CD4-positive, alpha-beta T cell treated with Interleukin-17A for 1 hour (primary cell): ENCODE data around the gene DNAJB8.

Experiments used
- DNase-seq: peaks from one replicate; pipeline ENCODE4 v3.0.0-alpha.2; 2020

Gene DNAJB8

DNA sequence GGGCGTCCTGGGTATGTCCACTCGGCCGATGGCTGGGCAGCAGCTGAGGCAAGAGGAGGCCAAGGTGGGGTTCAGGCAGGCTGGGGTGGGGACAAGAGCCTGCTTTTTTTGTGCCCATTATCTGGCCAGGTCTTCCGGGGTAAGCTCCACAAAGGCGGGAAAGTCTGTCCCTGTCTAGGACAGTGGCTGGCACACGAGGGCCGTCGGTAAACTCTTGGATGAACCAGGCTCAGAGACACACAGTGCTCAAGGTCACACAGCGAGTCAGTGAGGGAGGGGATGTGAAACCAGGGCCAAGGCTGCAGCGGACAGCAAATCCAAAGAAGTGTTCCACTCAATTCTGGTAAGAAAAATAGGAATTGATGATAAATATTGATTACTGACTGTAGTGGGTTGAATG is 2.9 kb downstream of the DNAJB8 start:
- no peak for DNase-seq

DNA sequence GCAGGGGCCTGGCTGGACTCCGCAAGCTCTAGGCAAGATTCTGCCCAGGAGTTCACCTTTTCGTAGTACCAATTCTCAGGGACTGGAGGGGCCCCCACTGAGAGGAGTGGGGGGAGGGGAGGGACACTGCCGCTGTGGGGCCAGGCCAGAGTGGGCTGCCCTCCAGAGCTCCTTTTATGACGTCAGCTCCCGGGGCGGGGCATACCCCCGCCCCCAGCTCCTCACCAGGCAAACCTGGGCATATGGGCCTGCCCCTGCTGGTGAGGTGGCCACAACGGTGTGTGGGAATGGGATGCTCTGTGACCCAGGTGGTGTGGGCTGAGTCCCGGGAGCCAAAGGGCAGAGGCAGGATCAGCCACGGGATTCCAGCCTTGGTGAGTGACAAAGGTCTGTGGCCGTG is 3.3 kb downstream of the DNAJB8 start:
- no peak for DNase-seq

DNA sequence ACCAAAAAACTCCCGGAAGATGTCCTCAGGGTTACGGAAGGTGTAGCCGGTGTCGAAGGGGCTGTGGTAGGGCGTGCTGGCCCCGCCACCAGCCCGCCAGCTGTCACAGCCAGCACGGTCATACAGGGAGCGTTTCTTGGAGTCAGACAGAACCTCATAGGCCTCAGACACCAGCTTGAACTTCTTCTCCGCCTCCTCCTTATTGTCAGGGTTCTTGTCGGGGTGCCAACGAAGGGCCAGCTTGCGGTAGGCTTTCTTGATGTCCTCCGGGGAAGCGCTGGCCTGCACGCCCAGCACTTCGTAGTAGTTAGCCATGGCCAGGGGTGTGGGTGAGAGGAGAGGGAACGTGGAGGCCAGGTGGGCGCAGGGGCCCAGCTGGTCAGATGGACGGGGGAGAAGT is 3.8 kb downstream of the DNAJB8 start:
- DNase-seq = no peak

DNA sequence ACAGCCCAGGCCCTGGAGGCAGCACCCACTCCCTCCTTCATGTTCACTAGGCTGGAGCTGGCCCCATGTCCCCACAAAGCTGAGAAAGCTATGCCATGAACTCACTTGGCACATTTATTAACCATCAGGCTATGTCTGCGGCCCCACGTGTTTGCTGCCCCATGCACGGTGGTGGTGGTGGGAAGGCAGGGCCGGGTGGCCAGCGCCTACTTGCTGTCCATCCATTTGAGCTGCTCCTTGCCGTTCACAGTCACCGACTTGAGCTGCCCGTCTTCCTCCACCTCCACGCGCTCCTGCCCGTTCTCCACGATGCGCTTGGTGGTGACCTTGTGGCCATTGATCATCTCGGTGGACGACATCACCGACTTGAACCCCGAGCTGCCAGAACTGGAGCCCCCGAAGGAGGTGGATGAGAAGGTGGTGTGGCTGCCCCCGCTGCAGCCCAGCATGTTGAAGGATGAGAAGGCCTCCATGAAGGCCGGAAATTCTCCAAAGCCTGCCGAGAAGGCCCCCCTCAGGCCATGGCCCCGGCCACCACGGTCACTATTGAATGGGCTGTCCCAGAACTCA is 4.3 kb downstream of the DNAJB8 start:
- DNase-seq = no peak

DNA sequence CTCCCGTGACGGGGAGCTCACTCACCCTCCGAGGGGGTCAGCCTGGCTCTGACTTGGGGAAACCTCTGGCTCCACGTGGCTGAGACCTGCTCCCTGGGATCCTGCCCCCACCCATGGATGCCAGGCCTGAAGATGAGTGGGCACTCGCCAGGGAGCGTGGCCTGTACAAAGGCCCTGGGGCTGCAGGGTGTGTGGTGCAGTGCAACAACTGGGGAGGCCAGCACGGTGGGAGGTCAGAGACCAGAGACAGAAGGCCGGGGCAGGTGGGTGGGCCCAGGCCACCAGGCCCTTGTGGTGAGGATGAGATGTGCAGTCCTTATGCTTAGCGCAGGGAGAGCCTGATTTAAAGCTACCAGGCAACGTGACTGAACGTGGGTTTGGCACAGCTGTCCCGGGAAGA is 5.0 kb downstream of the DNAJB8 start:
- no peak for DNase-seq

DNA sequence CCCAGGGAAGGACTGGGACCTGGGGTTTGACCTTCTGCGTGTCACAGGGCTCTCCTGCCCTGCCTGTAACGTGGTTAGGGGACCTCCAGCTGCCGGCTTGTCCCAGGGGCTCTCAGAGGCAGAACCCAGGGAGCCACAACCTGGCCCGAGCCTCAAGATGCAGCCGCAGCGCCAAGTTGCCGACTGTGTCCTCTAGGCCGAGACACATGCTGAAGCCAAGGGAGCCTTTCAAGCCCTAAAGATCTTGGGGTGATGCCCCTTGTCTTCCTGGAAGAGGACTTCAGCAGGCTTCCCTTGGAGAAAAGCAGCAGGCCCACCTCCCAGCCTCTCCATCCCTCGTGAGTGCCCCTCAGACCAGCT is 7.2 kb downstream of the DNAJB8 start:
- no peak for DNase-seq

DNA sequence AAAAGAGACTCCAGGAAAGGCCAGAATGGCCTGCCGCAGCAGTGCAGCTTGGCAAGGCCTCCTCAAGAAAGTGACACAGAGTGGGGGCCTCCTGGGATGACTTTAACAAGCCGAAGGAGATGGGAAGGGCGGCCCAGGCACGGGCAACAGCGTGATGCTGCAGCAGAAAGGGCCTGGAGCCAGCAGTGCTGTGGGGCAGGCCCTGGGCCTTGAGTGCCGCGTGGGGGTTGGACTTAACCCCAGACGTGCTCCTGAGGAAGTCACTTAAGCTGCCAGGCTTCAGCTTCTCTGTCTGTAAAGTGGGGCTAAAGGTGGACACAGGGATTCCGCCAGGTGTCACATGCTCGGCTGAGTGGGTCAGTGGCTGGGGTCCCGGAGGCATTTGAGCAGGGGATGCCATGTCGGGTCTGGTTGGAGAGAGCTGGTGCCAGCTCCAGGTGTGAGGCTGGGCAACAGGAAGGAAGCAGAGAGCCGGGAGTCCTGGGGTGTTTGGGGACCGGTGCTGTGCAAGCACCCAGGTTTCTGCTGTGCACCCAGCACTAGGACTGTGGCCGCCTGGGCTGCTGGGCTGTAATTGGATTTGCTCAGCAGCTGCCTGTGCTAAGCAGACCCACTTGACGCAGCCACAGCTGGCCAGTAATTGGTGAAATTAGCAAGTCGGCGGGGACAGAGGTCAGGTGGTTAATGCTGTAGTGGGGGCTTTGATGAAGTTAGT is 7.8 kb downstream of the DNAJB8 start:
- no peak for DNase-seq

DNA sequence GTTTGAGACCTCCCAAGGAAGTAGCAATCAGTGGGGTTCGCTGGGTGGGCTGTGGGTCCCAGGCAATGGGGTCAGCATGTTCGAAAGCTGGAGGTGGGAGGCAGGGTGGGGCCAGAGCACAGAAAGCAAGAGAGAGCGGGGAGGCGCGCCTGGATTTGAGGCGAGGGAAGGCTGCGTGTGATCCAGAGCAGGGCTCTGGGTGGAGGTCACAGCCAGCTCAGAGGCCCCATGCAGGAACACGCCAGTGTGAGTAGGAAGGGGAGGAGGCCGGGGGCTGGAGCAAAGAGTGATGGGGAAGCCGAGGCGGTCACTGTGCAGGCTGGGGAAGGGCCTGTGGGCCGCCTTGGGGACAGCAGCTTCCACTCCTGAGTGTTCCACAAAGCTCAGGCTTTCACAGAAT is 8.8 kb downstream of the DNAJB8 start:
- no peak for DNase-seq

DNA sequence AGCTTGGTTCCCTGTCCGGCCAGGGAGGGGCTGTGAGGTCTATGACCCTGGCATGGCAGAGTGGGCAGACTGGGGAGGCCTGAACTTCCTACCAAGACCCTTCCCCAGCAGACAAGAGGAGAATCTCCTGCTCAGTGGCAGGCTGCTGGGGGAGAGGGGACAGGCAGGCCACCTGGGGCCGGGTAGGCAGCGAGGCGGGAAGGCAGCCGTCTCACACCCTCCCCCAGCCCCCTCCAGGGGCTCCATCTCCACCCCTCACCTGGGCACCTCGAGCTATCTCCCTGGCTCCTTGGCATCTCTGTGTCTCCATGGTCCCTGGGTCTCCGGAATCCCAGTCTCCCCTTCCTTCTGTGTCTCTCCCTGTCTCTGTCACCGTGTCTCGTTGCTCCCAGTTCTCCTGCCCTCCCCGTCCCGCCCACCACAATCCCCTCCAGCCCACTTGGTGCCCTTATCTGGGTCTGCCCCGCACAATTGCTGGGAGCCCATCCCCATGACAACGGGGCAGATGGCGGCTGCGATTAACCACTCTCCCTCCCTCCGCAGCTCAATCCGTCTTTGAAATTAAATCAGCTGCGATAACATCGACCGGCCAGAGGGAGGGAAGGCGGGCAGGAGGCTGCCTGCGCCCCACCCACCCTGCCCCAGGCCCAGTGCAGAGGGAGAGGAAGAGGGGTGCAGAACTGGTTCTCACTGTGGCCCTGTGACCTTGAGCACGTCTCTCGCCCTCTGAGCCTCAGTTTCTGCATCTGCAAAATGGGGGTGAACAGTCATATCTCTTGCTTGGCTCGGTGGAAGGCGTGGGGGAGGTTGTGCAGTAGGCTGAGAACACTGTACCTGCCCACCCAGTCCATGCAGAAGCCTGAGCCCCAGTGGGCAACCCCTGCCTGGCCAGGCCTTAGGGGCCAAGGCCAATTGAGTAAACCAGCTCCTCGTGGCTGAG is 9.6 kb downstream of the DNAJB8 start:
- DNase-seq = no peak

DNA sequence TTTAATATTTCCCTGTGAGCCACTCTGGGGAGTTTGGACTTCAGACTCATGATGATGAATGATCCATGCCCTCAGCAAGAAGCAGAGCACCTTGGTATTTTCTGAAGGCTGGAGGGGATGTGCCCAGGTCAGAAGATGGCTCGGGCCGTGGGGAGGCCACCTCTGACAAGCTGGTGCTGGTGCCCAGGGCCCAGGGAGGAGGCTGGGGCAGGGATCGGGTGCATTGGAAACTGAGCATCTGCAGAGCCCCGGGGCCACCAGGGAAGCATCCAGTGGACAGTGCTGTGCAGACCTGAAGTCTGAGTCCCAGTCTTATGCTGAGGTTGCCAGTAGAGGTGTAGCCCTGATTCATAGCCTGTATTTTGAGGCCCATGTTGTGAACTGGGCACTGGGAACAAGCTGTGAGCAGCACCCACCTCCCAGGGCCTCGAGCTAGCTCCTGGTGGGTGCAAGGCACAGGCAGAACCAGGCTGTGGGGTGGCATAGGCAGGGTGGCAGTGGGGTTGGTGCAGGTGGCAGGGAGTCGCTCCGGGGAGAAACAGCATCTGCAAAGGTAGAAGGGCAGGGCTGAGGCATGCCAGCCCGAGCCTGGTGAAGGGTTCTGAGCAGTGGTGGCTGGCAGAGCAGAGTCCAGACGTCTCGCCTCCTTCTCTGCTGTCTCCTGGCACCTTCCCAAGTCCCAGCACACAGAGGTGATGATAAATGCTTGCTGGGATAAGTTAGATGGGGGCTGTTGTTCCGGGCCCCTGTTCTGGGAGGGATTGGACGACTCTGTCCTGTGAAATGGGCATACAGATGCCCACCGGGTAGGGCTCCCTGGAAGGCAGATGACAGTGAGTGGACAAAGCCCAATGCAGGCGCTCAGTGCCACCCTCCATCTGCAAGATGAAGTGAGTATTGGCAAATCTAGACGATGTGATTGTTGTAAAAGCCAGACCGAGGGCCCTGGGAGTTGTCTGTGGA is 10.6 kb downstream of the DNAJB8 start:
- no peak for DNase-seq

DNA sequence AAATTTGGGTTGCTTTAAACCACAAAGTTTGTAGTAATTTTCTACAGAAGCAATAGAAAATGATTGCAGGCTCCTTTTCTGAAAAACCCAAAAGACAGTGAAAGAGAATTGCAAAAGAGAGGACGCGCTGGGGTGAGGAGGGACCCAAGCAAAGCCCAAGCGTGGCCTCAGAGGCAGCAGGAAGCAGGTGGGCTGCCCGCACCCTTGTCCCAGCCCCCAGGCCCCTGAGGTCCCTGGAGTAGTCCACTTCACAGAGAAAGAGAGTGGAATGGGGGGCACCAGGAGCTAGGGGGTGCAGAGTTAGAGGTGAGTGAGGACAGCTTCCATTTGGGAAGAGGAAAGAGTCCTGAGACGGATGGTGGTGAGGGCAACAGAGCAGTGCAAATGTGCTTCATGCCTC is 11.6 kb downstream of the DNAJB8 start:
- no peak for DNase-seq

DNA sequence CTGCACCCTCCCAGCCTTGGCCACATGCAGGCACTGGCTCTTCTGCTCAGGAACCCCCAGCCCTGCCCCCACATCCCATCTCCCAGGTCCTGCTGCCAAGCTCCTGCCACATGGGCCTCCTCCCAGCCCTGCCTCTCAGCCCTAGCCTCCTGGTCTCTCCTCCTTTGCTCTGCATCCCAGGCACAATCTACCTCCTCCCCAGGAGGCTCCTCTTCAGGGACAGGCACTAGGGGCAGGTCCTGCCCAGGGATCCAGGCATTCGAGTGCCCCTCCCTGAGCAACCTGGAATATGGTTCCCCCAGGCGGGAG is 12.4 kb downstream of the DNAJB8 start:
- DNase-seq = no peak

DNA sequence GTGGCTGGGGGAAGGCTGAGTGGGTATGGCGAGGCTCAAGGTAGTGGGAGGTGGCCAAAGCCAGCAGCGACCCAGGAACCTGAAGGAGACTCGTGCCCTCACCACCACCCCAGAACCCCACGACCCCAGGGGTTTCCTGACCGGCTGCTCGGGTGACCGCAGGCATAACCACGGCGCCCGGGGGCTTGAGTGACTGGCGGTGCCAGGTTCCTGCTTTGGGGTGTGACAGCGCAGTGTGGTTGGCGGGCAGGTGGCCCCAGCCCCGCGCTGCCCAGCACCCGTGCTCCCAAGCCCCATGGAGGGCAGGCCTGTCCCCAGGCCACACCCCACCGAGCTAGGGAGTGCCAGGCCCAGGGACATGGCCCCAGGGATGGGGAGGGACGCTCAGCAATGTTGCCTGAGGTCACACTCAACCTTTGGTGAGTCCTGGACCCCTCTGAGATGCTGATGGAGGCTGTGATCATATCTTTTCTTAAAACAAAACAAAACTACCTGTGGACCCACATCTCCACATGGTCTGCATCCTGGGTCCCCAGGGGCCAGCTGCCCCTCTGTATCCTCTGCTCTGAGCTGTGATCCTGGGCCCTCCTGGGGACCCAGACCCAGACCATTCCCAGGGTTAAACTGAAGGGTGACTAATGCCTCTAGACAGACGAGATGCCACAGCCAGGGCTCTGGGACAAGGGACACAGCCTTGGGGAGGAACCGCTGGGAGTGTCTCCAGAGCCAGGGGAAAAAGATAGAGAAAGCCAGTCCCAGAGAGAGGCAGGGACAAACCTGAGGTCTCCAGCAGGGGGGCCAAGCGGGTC is 13.0 kb downstream of the DNAJB8 start:
- no peak for DNase-seq

DNA sequence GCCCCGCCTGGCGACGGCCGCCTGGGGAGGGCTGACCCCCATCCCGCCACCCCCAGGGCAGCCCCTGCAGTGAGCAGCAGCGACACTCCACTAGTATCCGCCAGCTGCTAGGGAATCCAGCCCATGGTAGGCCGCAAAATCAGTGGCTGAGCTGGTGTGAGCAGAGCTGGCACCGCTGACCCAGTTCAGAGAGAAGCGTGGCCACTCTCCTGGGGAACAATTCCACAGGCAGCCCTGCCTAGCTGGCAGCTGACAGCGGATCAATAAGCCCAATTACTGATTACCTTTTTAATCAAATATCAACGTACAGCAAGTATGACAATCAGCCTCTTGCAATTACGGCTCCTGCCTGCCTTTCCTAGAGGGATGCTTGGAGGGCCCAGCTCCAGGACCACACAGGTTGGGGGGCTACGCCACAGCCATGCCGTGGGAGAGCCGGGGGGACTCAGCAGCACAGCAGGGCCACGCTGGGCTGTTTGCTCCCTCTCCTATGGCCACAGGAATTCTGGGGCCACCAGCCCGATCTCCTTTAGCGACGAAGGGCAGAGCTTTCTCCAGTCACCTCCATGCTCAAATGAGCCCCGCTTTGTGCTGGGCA is 13.9 kb downstream of the DNAJB8 start:
- no peak for DNase-seq

DNA sequence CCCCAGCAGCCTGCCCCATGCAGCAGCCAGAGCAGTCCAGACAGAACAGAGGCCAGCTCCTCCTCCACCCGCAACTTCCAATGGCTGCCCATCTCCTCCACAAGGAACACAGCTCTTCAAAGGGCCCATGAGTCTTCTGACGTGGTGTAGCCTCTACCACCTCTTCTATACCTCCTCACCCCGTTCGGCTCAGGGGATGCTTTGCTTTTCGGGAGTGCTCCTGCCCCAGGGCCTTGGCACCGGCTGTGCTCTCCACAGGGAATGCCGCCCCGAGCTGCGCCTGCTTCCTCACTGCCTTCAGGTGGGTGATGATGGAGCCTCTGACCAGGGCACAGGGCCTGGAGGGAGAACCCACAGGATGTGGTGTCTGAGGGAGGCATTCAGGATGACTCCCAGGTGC is 14.6 kb downstream of the DNAJB8 start:
- no peak for DNase-seq

DNA sequence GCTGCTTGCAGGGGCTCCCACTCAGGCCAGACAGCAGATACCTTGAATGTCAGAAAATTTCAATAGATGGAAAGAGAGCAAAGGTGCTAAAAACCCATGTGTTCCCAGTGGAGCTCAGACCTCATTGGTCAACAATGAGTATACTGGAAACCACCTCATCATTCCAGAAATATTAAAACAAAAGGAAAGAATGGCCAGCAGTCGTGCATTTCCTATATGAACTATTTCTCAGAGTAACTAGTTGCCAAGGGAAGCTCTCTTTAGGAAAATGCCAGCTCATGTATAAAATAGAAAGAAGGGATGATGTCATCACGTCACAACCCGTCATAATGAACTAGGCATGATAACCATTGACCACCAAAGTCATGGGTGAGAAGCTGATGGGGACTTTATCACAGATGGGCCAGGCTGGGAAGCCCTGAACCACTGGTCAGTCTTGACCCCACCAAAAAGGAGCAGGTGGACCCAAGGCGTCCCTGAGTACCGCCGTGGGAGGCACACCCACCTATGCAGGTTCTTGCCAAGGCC is 17.5 kb downstream of the DNAJB8 start:
- no peak for DNase-seq

DNA sequence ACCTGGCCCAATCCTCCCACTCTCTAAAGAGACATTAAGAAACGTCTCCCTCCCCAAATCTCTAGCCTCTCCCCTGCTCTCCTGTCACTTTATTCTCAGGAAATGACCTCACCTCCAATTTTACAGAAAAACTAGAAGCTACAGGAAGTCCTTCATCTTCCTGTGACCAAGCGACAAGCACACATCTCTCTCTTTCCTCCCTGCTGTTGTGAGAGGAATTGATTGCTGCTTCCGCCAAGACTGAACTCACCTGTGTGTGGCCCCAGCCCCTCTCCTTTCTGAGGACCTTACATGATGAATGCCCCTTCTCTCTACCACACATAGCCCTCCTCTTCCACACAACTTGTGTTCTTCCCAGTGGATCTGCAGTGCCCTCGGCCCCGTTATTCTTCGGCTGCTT is 18.2 kb downstream of the DNAJB8 start:
- peak; percentile 49 for DNase-seq

DNA sequence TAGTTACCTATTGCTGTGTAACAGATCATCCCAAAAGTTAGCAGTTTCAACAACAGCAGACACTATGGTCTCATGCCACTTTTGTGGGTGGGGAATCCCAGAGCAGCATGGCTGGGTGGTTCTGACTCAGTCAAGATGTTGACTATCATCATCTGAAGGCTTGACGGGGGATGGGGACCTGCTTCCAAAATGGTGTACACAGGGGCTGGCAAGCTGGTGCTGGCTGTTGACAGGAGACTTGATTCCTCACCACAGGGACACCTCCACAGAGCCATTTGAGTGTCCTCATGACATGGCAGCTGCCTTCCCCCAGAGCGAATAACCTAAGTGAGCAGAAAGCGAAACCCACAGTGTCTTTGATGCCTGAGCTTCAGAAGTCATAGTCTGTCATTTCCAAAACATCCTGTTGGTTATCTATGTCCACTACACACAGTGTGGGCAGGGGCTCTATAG is 19.1 kb downstream of the DNAJB8 start:
- peak; percentile 3 for DNase-seq

DNA sequence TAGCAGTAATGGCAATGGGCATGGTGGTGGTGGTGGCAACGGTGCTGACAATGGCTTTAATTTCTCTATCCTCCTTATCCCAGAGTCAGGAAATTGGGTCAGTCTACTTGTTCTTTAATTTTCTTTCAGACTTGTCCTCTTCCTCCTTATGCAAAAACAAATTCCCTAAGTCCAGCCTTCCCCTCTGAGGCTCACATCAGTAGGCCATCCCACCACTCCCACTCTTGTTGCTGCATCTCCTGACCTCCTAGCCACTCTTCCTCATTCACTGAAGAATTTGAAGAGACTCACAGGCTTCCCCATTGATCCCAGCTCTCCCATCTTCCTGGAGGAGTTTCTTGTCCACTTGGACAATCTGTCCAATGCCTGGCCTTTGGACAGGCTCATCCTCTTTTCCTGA is 19.9 kb downstream of the DNAJB8 start:
- DNase-seq = no peak

DNA sequence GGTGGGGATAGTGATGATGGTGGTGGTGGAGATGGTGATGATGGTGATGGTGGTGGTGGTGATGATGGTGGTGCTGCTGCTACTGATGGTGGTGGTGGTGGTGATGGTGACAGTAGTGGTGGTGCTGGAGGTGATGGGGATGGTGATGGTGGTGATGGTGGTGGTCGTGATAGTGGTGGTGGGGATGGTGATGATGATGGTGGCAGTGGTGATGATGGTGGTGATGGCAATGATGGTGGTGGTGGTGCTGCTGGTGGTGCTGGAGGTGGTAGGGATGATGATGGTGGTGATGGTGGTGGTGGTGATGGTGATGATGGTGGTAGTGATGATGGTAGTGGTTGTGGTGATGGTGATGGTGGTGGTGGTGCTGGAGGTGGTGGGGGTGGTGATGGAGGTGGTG is 21.3 kb downstream of the DNAJB8 start:
- DNase-seq = no peak

DNA sequence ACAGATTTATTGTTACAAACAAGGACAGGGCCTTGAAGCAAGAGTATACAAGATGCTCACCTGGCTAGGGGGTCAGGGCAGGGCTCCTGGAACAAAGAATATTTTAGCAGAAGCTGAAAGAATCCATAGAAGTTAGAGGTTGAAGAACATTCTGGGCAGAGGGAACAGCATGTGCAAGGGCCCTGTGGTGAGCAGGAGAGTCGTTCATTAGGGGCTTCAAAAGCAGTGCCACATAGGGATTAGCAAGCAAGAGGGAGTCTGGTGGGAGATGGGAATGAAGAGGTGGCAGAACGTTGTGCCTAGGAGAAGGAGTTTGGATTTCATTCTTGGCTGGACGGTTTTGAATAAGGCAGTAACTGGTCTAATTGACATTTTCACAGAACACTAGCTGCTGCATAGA is 22.9 kb downstream of the DNAJB8 start:
- no peak for DNase-seq
